ENCODE data around the gene A2M. TPM values are rescaled to one million over a fixed set of nuclear protein-coding genes. Genes with fewer than 3 reads are reported as not detected.

The A2M gene
- total RNA-seq, 4 donors from 2014 or later: 47.6 to 84.4 (median 54.8) TPM

Other genes with a start within 250 kb of the A2M start
- 10 to 100 TPM; 15.7 to 32.6 (median 28.2) TPM for gene PHC1, start 201.4 kb downstream of the A2M start, total RNA-seq
- gene M6PR, start 166.3 kb downstream of the A2M start, total RNA-seq: 100 to 1,000 TPM in 3 of 4 donors, 10 to 100 TPM in 1; 75.8 to 138 (median 120) TPM
- gene KLRG1, start 126.4 kb downstream of the A2M start, total RNA-seq: 1 to 10 TPM in 2 of 4 donors, not detected in 2; 2.4 to 2.5 TPM
- gene PZP, start 92.5 kb upstream of the A2M start, total RNA-seq: under 1 TPM in 1 of 4 donors, not detected in 3; 0.15 TPM

All from suprapubic skin (tissue), 4 donors.